Adrenal gland (tissue), 5 donors: ENCODE measurements around the gene TPT1.
"Not testable (repeated sequence)": the region's sequence is repeated elsewhere in the genome, so short reads cannot be mapped to it uniquely, and the experiment has no call there.

ENCODE experiments used
- CTCF ChIP-seq, 6 experiments: fragments of 450-650 bp in 4 of 6; fragments of 200-600 bp in 2 of 6; sonication (generic) in 1 of 6; IDR thresholded peaks; 1 replicate in 5 of 6; 2 replicates in 1 of 6; pipeline versions ENCODE4 v1.5.1 to v1.8.0; 2016 to 2021; ENCODE audit warnings: antibody characterized with exemption in 6 of 6, mild to moderate bottlenecking in 2 of 6, moderate library complexity in 1 of 6
- POLR2A ChIP-seq, 2 donors: fragments of 450-650 bp; IDR thresholded peaks; one replicate each; pipeline ENCODE4 v1.6.1; 2017; ENCODE audit warnings: antibody characterized with exemption in 2 of 2, mild to moderate bottlenecking in 2 of 2, moderate library complexity in 1 of 2
- donor health status: DM: no; HTN: no; CAD: no.

- not testable (repeated sequence) for TF ChIP-seq CTCF, POLR2A (IDR thresholded peaks at IDR 0.05)
Observed at GRCh38 chr13:45390348-45390747, 49.4 kb upstream of the TPT1 start.
